Activated CD8-positive, alpha-beta memory T cell treated with anti-CD3 and anti-CD28 coated beads, Interleukin-2, amount 50 U/mL, for 4 hours (primary cell): ENCODE data around the gene RBMY1F.
"Not testable (repeated sequence)": the region's sequence is repeated elsewhere in the genome, so short reads cannot be mapped to it uniquely, and the experiment has no call there.

Experiments
- DNase-seq: peaks from one replicate; pipeline ENCODE4 v3.0.0-alpha.2; 2020

Gene RBMY1F

DNA sequence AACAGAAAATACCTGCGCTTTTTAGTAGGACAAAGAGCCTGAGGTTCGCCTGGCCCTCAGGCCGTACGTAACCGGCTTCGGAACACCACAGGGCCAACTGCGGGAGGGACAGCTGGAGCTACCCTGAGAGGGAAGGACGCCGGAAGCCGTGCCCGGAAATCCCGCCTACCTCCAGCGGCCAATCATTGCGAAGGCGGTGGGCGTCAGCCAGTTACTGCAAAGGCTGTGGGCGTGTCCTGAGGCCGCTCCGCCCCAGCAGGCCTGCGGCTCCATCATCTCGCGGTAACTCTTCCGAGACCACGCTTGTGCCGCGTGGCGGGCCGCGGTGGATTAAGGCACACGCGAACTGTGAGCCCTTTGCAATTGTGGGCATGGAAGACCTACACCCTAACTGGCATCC, at the start of gene RBMY1F:
RBMY1F (minus strand) TSS at position 101 of the 400 bp plus-strand sequence. CDS start 1,954 bp downstream, outside the sequence.
- DNase-seq = not testable (repeated sequence)

GRCh38 chrY:22151144-22151543, 31.6 kb downstream of the RBMY1F start:
- not testable (repeated sequence) for DNase-seq

GRCh38 chrY:22141011-22141695, 41.6 kb downstream of the RBMY1F start:
- not testable (repeated sequence) for DNase-seq

GRCh38 chrY:22134719-22135118, 48.0 kb downstream of the RBMY1F start:
- DNase-seq = not testable (repeated sequence)

DNA sequence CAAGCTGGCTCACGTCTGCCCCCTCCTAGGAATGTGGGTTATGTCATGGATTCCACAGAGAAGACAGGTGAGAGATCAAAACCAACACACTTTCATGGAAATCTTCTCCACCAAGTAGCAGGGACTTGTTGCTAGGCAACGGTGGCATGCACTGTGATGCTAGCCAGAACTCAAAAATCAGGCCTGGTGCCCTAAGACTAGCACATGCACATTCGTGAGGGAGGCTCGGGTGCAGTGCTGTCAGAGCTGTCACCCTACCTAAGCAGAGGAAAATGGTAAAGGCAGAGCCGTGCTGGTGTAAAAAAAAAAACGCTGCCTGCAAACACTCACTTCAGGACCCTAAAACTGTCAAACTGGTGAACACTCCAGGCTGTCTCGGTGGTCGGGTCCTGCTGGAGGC, 52.2 kb downstream of the RBMY1F start:
- not testable (repeated sequence) for DNase-seq
